ENCODE data around the gene LMOD2.

The LMOD2 gene

GRCh38 chr7:123660514-123661354 is 5.1 kb downstream of the LMOD2 start:
- TF ChIP-seq CTCF (IDR thresholded peaks at IDR 0.05; ENCODE audit: insufficient read depth, missing control alignments) = no peak
- DNase-seq (ENCODE audit: insufficient read length, low spot score) (no peak), FAIRE-seq (peak; percentile 35)

- TF ChIP-seq CTCF (IDR thresholded peaks at IDR 0.05; ENCODE audit: insufficient read depth, missing control alignments) = no peak
- FAIRE-seq = no peak
- DNase-seq (ENCODE audit: insufficient read length, low spot score) = no peak
Observed at GRCh38 chr7:123661765-123662164, 6.1 kb downstream of the LMOD2 start.

GRCh38 chr7:123662293-123662692 is 6.6 kb downstream of the LMOD2 start:
- no peak for DNase-seq (ENCODE audit: insufficient read length, low spot score)
- FAIRE-seq = no peak
- no peak for TF ChIP-seq CTCF (IDR thresholded peaks at IDR 0.05; ENCODE audit: insufficient read depth, missing control alignments)

- FAIRE-seq = no peak
- DNase-seq (ENCODE audit: insufficient read length, low spot score) = no peak
- no peak for TF ChIP-seq CTCF (IDR thresholded peaks at IDR 0.05; ENCODE audit: insufficient read depth, missing control alignments)
Observed at GRCh38 chr7:123662755-123663154, 7.1 kb downstream of the LMOD2 start.

- FAIRE-seq (no peak), DNase-seq (ENCODE audit: insufficient read length, low spot score) (no peak)
- no peak for TF ChIP-seq CTCF (IDR thresholded peaks at IDR 0.05; ENCODE audit: insufficient read depth, missing control alignments)
Observed at GRCh38 chr7:123663200-123663599, 7.5 kb downstream of the LMOD2 start.

GRCh38 chr7:123665157-123665556 is 9.5 kb downstream of the LMOD2 start:
- FAIRE-seq (peak; percentile 100), DNase-seq (ENCODE audit: insufficient read length, low spot score) (peak; percentile 29)
- no peak for TF ChIP-seq CTCF (IDR thresholded peaks at IDR 0.05; ENCODE audit: insufficient read depth, missing control alignments)

- no peak for FAIRE-seq
- TF ChIP-seq CTCF (IDR thresholded peaks at IDR 0.05; ENCODE audit: insufficient read depth, missing control alignments) = no peak
- DNase-seq (ENCODE audit: insufficient read length, low spot score) = no peak
Observed at GRCh38 chr7:123665896-123666295, 10.2 kb downstream of the LMOD2 start.
